Measurements from ENCODE around the gene SPAG8. TPM values are rescaled to one million over a fixed set of nuclear protein-coding genes. Genes with fewer than 3 reads are reported as not detected.

SPAG8 gene
- total and polyA plus RNA-seq, 9 of the 15 experiments (the other 6 are each of a cell fraction or from before 2014, with no cell fraction given) = 0.03 to 0.47 (median 0.21) TPM

DNA sequence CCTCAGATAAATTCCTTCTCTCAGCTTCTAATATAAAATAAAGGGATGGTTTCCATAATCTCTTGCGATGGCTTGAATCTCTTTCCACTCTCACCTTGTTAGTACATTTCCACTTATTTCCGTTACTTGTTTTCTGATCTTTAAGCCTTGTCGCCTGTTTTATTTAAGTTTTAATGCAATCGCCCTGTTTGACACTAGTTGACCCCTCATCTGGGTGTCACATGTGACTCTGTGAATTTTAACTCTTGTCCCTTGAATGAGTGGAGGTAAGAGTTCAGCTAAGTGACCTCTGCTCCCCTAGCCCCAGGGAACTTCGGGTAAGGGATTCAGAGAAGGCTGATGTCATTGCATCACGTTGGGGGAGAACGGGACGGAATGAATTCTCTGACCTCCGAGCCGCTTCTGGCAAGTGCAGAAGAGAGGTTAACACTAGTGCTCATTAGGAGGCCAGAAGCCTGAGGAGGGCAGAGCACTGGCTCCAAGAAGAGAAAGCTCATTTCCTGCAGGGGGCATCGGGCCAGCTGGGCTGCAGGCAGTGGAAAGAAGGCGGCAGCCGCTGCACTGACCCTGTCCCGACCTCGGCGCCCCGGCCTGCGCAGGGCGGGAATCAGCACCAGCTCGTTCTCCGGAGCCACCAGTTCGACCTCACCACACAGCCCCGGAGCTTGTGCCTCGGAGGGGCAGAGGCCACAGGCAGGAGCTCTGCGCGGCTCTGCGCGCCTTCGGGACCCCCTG is 2.2 kb upstream of the SPAG8 start (continued):
- TF ChIP-seq, protein P1, sequence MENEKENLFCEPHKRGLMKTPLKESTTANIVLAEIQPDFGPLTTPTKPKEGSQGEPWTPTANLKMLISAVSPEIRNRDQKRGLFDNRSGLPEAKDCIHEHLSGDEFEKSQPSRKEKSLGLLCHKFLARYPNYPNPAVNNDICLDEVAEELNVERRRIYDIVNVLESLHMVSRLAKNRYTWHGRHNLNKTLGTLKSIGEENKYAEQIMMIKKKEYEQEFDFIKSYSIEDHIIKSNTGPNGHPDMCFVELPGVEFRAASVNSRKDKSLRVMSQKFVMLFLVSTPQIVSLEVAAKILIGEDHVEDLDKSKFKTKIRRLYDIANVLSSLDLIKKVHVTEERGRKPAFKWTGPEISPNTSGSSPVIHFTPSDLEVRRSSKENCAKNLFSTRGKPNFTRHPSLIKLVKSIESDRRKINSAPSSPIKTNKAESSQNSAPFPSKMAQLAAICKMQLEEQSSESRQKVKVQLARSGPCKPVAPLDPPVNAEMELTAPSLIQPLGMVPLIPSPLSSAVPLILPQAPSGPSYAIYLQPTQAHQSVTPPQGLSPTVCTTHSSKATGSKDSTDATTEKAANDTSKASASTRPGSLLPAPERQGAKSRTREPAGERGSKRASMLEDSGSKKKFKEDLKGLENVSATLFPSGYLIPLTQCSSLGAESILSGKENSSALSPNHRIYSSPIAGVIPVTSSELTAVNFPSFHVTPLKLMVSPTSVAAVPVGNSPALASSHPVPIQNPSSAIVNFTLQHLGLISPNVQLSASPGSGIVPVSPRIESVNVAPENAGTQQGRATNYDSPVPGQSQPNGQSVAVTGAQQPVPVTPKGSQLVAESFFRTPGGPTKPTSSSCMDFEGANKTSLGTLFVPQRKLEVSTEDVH (IDR thresholded peaks at IDR 0.05; ENCODE audit: low read depth, partially characterized antibody) = no peak
- TF ChIP-seq, protein P2, sequence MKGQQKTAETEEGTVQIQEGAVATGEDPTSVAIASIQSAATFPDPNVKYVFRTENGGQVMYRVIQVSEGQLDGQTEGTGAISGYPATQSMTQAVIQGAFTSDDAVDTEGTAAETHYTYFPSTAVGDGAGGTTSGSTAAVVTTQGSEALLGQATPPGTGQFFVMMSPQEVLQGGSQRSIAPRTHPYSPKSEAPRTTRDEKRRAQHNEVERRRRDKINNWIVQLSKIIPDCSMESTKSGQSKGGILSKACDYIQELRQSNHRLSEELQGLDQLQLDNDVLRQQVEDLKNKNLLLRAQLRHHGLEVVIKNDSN (CRISPR knock-in tag; IDR thresholded peaks at IDR 0.05) = no peak
- TF ChIP-seq PHF20 (IDR thresholded peaks at IDR 0.05; ENCODE audit: partially characterized antibody) (no peak), ZNF57 (CRISPR knock-in tag; IDR thresholded peaks at IDR 0.05) (no peak), POLR2AphosphoS2 (IDR thresholded peaks at IDR 0.05; ENCODE audit: low read length) (no peak), SRSF1 (IDR thresholded peaks at IDR 0.05; ENCODE audit: low read depth, low read length) (no peak), MTA2 (IDR thresholded peaks at IDR 0.05; ENCODE audit: low read depth) (no peak), CXXC5 (CRISPR knock-in tag; IDR thresholded peaks at IDR 0.05) (no peak), ARHGAP35 (IDR thresholded peaks at IDR 0.05; ENCODE audit: partially characterized antibody) (no peak), EP400 (IDR thresholded peaks at IDR 0.05) (peak; percentile 70), SMARCC2 (IDR thresholded peaks at IDR 0.05; ENCODE audit: low read depth) (no peak), BCL6 (CRISPR knock-in tag; IDR thresholded peaks at IDR 0.05) (no peak), WHSC1 (IDR thresholded peaks at IDR 0.05; ENCODE audit: low read length) (no peak), C11orf30 (IDR thresholded peaks at IDR 0.05; ENCODE audit: low read depth) (no peak), BMI1 (IDR thresholded peaks at IDR 0.05; ENCODE audit: low read length) (no peak)
- TF ChIP-seq, protein P3, sequence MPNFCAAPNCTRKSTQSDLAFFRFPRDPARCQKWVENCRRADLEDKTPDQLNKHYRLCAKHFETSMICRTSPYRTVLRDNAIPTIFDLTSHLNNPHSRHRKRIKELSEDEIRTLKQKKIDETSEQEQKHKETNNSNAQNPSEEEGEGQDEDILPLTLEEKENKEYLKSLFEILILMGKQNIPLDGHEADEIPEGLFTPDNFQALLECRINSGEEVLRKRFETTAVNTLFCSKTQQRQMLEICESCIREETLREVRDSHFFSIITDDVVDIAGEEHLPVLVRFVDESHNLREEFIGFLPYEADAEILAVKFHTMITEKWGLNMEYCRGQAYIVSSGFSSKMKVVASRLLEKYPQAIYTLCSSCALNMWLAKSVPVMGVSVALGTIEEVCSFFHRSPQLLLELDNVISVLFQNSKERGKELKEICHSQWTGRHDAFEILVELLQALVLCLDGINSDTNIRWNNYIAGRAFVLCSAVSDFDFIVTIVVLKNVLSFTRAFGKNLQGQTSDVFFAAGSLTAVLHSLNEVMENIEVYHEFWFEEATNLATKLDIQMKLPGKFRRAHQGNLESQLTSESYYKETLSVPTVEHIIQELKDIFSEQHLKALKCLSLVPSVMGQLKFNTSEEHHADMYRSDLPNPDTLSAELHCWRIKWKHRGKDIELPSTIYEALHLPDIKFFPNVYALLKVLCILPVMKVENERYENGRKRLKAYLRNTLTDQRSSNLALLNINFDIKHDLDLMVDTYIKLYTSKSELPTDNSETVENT (CRISPR knock-in tag; IDR thresholded peaks at IDR 0.05) = no peak
- TF ChIP-seq, protein P4, sequence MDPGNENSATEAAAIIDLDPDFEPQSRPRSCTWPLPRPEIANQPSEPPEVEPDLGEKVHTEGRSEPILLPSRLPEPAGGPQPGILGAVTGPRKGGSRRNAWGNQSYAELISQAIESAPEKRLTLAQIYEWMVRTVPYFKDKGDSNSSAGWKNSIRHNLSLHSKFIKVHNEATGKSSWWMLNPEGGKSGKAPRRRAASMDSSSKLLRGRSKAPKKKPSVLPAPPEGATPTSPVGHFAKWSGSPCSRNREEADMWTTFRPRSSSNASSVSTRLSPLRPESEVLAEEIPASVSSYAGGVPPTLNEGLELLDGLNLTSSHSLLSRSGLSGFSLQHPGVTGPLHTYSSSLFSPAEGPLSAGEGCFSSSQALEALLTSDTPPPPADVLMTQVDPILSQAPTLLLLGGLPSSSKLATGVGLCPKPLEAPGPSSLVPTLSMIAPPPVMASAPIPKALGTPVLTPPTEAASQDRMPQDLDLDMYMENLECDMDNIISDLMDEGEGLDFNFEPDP (CRISPR knock-in tag; IDR thresholded peaks at IDR 0.05) = no peak
- TF ChIP-seq, protein P5, sequence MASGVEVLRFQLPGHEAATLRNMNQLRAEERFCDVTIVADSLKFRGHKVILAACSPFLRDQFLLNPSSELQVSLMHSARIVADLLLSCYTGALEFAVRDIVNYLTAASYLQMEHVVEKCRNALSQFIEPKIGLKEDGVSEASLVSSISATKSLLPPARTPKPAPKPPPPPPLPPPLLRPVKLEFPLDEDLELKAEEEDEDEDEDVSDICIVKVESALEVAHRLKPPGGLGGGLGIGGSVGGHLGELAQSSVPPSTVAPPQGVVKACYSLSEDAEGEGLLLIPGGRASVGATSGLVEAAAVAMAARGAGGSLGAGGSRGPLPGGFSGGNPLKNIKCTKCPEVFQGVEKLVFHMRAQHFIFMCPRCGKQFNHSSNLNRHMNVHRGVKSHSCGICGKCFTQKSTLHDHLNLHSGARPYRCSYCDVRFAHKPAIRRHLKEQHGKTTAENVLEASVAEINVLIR (CRISPR knock-in tag; IDR thresholded peaks at IDR 0.05) = no peak

Measured in K562 (cell line).